ENCODE measurements around the gene AKT3. TPM values are rescaled to one million over a fixed set of nuclear protein-coding genes. Genes with fewer than 3 reads are reported as not detected.

Gene AKT3
- total RNA-seq, 1 donor from 2014 or later, result 35.3 TPM

DNA sequence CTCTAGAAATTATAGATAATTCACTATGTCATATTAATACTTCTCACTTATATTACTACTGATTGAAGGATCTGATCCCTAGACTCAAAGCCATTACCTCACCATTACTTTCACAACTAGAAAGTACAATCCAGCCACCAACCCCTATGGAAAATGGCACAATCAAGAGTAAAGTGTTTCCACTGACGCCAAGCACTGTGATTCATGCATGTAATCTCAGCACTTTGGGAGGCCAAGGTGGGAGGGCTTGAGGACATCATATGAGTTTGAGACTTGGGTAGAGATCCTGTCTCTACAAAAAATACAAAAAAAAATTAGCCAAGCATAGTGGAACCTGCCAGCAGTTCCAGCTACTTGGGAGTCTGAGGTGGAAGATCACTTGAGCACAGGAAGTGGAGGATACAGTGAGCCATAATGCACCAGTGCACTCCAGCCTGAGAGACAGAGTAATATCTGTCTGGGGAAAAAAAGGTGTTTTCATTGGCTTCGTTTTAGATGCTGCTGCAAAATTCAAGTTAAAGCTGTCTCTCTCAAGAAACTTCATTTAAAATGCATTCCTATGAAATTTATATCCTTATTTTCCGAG, 126.5 kb downstream of the AKT3 start:
- no peak overlapping the region for H3K27ac Mint-ChIP-seq
- no peak overlapping the region for H3K4me3 Mint-ChIP-seq (ENCODE audit: low read depth)
- H3K36me3 Mint-ChIP-seq (ENCODE audit: low read depth), result no peaks in the 10 kb centered on the region
- no peaks in the 10 kb centered on the region for H3K9me3 Mint-ChIP-seq
- no peaks in the 10 kb centered on the region for H3K27me3 Mint-ChIP-seq (ENCODE audit: low read depth)
- DNase-seq (ENCODE audit: low spot score), result no peak
- intact Hi-C loops (cut with micrococcal nuclease), result no loop called here
- H3K4me1 Mint-ChIP-seq (ENCODE audit: low read depth), result peaks cover 22% of the 10 kb centered on the region

DNA sequence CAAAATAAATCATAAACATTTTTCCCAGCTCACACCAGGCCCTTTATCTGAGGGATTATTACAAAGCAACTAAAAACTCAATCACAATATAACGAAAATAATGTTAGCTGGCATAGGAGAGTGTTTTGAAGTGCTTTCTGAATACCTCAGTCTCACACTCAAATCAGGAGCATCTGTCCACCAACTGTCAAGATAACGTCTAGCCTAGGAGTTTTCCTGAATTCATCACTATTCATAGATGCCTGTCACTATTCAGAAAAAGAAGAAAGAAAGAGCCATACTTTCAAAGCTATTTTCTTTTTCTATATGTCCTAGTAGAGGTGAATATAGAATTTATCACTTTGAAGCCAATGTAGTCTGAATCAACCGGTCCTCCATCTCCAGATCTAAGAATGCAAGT, 127.0 kb downstream of the AKT3 start:
- Mint-ChIP-seq H3K4me1 (ENCODE audit: low read depth) (peaks cover 19% of the 10 kb centered on the region), H3K36me3 (ENCODE audit: low read depth) (no peaks in the 10 kb centered on the region), H3K4me3 (ENCODE audit: low read depth) (no peak overlapping the region), H3K9me3 (no peaks in the 10 kb centered on the region), H3K27me3 (ENCODE audit: low read depth) (no peaks in the 10 kb centered on the region), H3K27ac (no peak overlapping the region)
- no peak for DNase-seq (ENCODE audit: low spot score)
- intact Hi-C loops (cut with micrococcal nuclease), result no loop called here

DNA sequence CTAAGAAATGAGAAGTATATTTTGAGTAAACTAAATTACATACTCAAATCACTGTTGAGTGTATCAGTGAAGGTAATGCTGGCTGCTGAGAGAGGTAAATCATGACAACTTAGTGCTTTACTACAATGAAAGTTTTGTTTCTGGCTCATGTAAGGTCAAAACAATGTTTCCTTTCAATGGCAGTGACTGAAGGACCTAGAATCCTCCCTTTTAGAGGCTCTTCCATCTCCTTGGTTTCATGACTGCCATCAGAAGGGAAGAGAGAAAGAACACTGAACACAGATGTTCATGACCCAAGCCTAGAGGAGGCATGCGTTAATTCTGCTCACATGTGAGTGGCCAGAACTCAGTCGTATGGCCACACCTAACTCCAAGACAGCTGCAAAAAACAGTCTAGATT, 130.6 kb downstream of the AKT3 start:
- Mint-ChIP-seq H3K9me3 (no peaks in the 10 kb centered on the region), H3K27ac (no peak overlapping the region), H3K36me3 (ENCODE audit: low read depth) (no peaks in the 10 kb centered on the region), H3K4me1 (ENCODE audit: low read depth) (peaks cover 8% of the 10 kb centered on the region), H3K27me3 (ENCODE audit: low read depth) (no peaks in the 10 kb centered on the region), H3K4me3 (ENCODE audit: low read depth) (no peak overlapping the region)
- DNase-seq (ENCODE audit: low spot score), result no peak
- intact Hi-C loops (cut with micrococcal nuclease), result no loop called here

DNA sequence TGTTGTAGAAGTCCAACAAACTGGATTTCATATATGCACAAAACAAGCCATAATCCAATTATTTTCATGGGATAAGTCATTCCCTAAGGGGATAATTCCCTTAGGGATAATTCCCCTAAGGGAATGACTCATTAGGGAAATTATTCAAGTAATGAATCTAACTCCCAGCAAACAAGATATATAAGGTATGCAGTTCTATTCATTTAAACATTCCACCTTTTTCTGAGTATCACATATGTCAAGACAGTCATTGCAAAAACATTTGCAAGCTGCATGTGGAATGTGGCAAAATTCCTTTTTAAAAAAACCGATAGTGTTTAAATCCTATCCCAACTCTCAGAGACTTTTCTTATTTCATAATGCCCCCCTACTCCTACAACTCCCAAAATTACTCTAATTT, 131.2 kb downstream of the AKT3 start:
- H3K4me3 Mint-ChIP-seq (ENCODE audit: low read depth), result no peak overlapping the region
- DNase-seq (ENCODE audit: low spot score), result no peak
- no peaks in the 10 kb centered on the region for H3K36me3 Mint-ChIP-seq (ENCODE audit: low read depth)
- H3K27ac Mint-ChIP-seq, result no peak overlapping the region
- H3K9me3 Mint-ChIP-seq, result no peaks in the 10 kb centered on the region
- intact Hi-C loops (cut with micrococcal nuclease), result no loop called here
- H3K27me3 Mint-ChIP-seq (ENCODE audit: low read depth), result no peaks in the 10 kb centered on the region
- H3K4me1 Mint-ChIP-seq (ENCODE audit: low read depth), result peaks cover 8% of the 10 kb centered on the region

DNA sequence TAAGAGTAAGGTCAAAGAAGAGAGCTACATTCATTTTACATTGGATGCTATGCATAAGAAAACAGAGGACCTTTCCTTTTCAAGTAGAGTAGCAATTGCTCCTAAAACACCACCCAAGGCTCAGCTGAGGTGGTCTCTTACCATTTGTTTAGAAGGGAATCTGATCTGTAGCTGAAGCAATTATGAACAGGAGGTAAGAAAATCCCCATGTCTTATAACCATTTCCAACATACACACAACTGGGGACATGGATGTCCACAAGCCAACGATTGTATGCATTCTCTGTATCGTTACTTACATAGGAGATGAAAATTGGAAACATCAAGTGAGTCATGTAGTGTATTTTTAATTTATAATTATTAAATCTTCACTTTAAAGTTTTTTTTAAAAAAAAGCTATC, 132.0 kb downstream of the AKT3 start:
- no peak for DNase-seq (ENCODE audit: low spot score)
- H3K4me1 Mint-ChIP-seq (ENCODE audit: low read depth), result peaks cover 3% of the 10 kb centered on the region
- H3K4me3 Mint-ChIP-seq (ENCODE audit: low read depth), result no peak overlapping the region
- H3K27me3 Mint-ChIP-seq (ENCODE audit: low read depth), result no peaks in the 10 kb centered on the region
- intact Hi-C loops (cut with micrococcal nuclease), result no loop called here
- no peaks in the 10 kb centered on the region for H3K9me3 Mint-ChIP-seq
- no peak overlapping the region for H3K27ac Mint-ChIP-seq
- H3K36me3 Mint-ChIP-seq (ENCODE audit: low read depth), result no peaks in the 10 kb centered on the region

DNA sequence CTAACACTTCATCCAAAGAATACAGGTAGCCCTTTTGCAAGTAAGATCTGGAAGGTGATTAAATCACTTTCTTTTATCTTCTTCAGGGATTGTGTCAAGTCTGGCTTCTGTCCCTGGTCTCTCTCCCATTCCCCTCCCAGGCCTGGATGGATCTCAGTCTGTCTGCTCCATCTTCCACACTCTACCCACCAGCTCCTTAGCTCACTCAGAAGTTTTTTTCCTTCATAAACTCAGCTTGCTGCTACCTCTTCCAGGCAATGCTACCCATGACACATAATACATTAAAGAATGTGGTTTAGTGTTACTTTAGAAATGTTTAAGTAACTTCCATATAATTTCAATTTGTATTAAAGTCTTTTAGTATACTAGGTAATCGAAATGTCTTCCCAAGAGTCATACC, 133.1 kb downstream of the AKT3 start:
- Mint-ChIP-seq H3K9me3 (no peaks in the 10 kb centered on the region), H3K4me1 (ENCODE audit: low read depth) (peaks cover 2% of the 10 kb centered on the region), H3K27me3 (ENCODE audit: low read depth) (no peaks in the 10 kb centered on the region), H3K4me3 (ENCODE audit: low read depth) (no peak overlapping the region), H3K36me3 (ENCODE audit: low read depth) (no peaks in the 10 kb centered on the region), H3K27ac (no peak overlapping the region)
- intact Hi-C loops (cut with micrococcal nuclease), result no loop called here
- no peak for DNase-seq (ENCODE audit: low spot score)

DNA sequence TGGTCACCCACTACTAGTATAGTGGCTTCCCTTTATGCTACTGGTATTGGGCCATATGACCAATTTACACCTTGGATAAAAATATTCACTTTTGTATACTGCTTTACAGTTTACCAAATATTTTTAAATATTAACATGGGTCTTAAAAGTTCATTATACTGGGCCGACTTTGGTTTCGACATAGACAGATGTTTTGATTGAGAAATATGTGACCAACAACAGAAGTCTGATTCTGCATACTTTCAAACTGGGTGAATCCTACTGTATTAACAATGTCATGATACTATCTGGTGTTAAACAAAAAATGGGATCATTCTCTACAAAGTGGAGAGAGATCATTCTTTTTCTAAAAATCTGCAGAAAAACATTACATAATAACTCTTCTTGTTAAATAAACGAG, 134.8 kb downstream of the AKT3 start:
- no peaks in the 10 kb centered on the region for H3K36me3 Mint-ChIP-seq (ENCODE audit: low read depth)
- H3K4me3 Mint-ChIP-seq (ENCODE audit: low read depth), result no peak overlapping the region
- H3K27ac Mint-ChIP-seq, result no peak overlapping the region
- DNase-seq (ENCODE audit: low spot score), result no peak
- intact Hi-C loops (cut with micrococcal nuclease), result no loop called here
- H3K4me1 Mint-ChIP-seq (ENCODE audit: low read depth), result peaks cover 7% of the 10 kb centered on the region
- H3K9me3 Mint-ChIP-seq, result no peaks in the 10 kb centered on the region
- H3K27me3 Mint-ChIP-seq (ENCODE audit: low read depth), result no peaks in the 10 kb centered on the region

DNA sequence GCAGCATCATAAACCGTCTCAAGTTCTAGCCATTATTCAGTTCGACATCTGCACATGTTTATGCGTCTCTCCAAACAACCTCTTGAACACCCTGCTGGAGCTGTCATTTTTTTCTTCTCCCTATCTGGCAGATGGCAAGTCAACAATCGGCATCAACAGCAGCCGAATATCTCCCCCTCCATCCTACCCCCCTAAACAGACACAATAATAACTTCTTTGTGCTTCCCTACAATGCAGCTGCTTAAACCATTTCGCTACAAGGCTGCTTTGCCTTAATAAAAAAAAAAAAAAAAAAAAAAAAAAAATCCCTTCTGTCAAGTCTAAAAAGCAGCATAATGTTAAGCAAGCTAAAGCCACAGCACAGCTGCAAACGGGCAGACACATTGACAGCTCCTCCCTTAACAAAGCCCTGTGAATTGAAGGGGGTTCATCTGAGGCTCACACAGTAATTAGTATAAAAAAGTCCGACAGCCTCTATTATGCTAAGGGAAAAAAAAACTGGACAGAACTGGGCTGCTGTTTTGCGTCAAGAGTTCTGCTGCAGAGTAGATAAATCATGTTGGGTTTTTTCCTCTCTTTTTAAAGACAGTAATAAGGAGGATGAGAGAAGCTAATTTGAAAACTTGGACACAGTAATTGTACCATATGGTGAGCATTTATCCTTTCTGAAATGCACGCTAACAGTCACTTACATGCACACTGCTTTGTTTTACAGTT, 136.4 kb downstream of the AKT3 start:
- H3K9me3 Mint-ChIP-seq, result no peaks in the 10 kb centered on the region
- H3K27me3 Mint-ChIP-seq (ENCODE audit: low read depth), result no peaks in the 10 kb centered on the region
- no peaks in the 10 kb centered on the region for H3K36me3 Mint-ChIP-seq (ENCODE audit: low read depth)
- H3K4me3 Mint-ChIP-seq (ENCODE audit: low read depth), result no peak overlapping the region
- intact Hi-C loops (cut with micrococcal nuclease), result no loop called here
- peaks cover 8% of the 10 kb centered on the region for H3K4me1 Mint-ChIP-seq (ENCODE audit: low read depth)
- no peak for DNase-seq (ENCODE audit: low spot score)
- H3K27ac Mint-ChIP-seq, result no peak overlapping the region

DNA sequence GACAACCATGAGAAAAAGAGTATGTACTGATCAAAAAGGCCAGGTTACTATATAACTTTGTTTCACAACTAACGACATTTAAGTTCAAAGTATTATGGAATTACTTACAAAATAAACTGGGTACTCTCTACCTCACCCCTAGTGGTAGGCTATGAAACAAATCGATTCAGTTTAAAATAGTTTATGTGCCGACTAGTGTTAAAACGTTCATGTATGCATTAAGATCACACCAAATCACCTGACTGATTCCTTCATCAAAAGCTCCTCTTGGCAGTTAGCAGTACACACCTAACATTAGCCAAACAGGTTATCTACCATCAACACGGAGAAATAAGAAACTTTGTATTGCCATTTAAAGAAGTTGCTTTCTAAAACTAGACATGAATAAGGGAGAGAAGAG, 137.1 kb downstream of the AKT3 start:
- H3K27me3 Mint-ChIP-seq (ENCODE audit: low read depth), result no peaks in the 10 kb centered on the region
- no peak overlapping the region for H3K27ac Mint-ChIP-seq
- peaks cover 8% of the 10 kb centered on the region for H3K4me1 Mint-ChIP-seq (ENCODE audit: low read depth)
- H3K36me3 Mint-ChIP-seq (ENCODE audit: low read depth), result no peaks in the 10 kb centered on the region
- DNase-seq (ENCODE audit: low spot score), result no peak
- intact Hi-C loops (cut with micrococcal nuclease), result no loop called here
- no peak overlapping the region for H3K4me3 Mint-ChIP-seq (ENCODE audit: low read depth)
- H3K9me3 Mint-ChIP-seq, result no peaks in the 10 kb centered on the region

DNA sequence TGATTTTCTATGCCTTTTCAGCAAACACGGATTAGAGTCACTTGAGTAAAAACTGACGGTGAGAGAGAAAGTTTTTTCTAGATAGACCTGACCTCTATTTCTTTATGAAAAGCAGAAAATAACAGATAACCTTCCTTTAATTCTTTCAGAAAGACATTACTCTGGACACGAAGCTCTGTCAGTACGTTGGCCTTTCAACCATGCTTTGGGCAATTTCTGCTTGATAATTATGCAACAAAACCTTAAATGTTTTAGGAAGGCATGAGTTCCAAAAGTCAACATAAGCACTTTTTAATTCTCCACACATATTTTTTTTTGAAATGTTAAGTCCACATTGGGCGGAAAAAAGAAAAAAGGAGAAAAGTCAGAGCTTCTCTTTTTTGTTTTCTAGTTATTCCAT, 137.8 kb downstream of the AKT3 start:
- no peaks in the 10 kb centered on the region for H3K9me3 Mint-ChIP-seq
- H3K27me3 Mint-ChIP-seq (ENCODE audit: low read depth), result no peaks in the 10 kb centered on the region
- H3K27ac Mint-ChIP-seq, result no peak overlapping the region
- no peak overlapping the region for H3K4me3 Mint-ChIP-seq (ENCODE audit: low read depth)
- intact Hi-C loops (cut with micrococcal nuclease), result no loop called here
- DNase-seq (ENCODE audit: low spot score), result no peak
- no peaks in the 10 kb centered on the region for H3K36me3 Mint-ChIP-seq (ENCODE audit: low read depth)
- peaks cover 8% of the 10 kb centered on the region for H3K4me1 Mint-ChIP-seq (ENCODE audit: low read depth)

DNA sequence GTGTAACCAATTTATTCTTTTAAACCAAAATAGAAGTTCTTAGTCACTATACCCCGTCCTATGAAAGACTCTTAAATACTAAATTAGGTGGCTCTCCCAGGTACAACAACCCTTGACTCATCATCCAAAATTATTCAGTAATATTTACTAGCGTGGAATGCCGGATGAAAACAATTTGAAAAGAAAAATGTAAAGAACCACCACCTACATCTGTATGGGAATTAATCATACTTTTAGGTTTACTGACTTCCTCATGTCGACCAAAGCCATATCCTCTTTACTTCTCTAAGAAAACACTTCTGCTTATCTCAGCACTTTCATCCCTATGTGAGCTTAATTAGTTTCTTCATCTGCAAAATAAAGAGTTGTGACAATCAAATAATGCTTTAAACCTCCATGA, 139.6 kb downstream of the AKT3 start:
- no peak for DNase-seq (ENCODE audit: low spot score)
- Mint-ChIP-seq H3K9me3 (no peaks in the 10 kb centered on the region), H3K4me1 (ENCODE audit: low read depth) (peaks cover 8% of the 10 kb centered on the region), H3K4me3 (ENCODE audit: low read depth) (no peak overlapping the region), H3K36me3 (ENCODE audit: low read depth) (no peaks in the 10 kb centered on the region), H3K27ac (no peak overlapping the region), H3K27me3 (ENCODE audit: low read depth) (no peaks in the 10 kb centered on the region)
- intact Hi-C loops (cut with micrococcal nuclease), result no loop called here

DNA sequence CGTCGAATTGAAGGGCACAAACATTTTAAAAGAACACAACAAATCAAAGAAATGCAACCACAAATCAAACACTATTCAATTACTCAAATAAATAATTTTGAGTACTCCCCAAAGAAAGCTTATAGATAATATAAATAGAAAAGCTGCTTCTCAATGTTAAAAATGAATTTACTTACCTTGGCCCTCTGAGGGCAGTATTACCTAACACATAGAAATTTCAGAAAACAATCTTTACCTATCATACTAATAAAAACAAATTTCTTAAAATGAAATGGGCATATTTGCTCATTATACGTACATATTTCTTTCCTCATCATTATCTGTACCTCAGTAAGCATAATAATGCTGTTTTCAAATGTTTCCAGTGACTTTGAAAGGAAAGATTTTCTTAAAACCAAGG, 141.8 kb downstream of the AKT3 start:
- intact Hi-C loops (cut with micrococcal nuclease), result no loop called here
- Mint-ChIP-seq H3K9me3 (no peaks in the 10 kb centered on the region), H3K27me3 (ENCODE audit: low read depth) (no peaks in the 10 kb centered on the region), H3K4me3 (ENCODE audit: low read depth) (no peak overlapping the region), H3K4me1 (ENCODE audit: low read depth) (peaks cover 8% of the 10 kb centered on the region), H3K36me3 (ENCODE audit: low read depth) (no peaks in the 10 kb centered on the region), H3K27ac (no peak overlapping the region)
- no peak for DNase-seq (ENCODE audit: low spot score)

DNA sequence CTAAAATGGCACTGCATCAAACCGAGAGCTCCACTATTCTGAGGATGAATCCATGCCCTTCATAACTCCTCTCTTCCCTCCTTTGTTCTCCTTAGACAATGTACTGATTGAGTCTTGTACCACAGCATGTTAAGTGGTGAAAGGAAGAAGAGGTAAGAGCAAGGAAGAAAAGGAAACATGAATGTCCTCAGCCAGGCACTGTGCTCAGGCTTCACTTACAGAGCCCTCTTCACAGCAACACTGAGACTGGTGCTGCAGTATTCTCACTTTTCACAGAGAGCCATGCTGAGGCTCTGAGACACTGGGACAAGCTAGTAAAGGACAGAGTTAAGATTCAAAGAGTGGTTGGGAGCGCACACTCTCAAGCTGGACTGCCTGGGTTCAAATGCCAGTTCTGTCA, 143.5 kb downstream of the AKT3 start:
- DNase-seq (ENCODE audit: low spot score), result no peak
- intact Hi-C loops (cut with micrococcal nuclease), result no loop called here
- Mint-ChIP-seq H3K27ac (no peak overlapping the region), H3K4me3 (ENCODE audit: low read depth) (no peak overlapping the region), H3K27me3 (ENCODE audit: low read depth) (no peaks in the 10 kb centered on the region), H3K36me3 (ENCODE audit: low read depth) (no peaks in the 10 kb centered on the region), H3K9me3 (no peaks in the 10 kb centered on the region), H3K4me1 (ENCODE audit: low read depth) (peaks cover 6% of the 10 kb centered on the region)

DNA sequence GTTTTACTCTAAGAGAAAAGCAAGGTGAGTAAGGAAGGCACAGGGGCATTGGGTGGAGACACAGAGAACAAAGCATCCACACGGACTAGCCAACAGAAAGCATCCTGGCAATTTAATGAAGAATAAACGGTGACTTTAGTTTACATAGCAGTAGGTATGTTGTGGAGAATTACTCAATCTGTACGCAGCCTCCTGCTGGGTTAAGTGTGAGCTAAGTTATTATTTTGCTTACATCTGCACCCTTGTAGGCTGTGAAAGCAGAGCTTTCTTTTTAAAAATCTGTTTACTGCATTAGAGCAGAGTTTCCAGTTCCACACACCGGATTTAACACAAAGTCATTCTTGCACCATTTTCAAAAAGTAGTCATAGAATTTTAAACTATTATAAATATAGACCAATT, 144.5 kb downstream of the AKT3 start:
- Mint-ChIP-seq H3K36me3 (ENCODE audit: low read depth) (no peaks in the 10 kb centered on the region), H3K4me1 (ENCODE audit: low read depth) (peaks cover 4% of the 10 kb centered on the region)

More for the DNA sequence above, 144.5 kb downstream of the AKT3 start:
- no peaks in the 10 kb centered on the region for H3K27me3 Mint-ChIP-seq (ENCODE audit: low read depth)
- no peak overlapping the region for H3K4me3 Mint-ChIP-seq (ENCODE audit: low read depth)
- H3K9me3 Mint-ChIP-seq, result no peaks in the 10 kb centered on the region
- intact Hi-C loops (cut with micrococcal nuclease), result no loop called here
- H3K27ac Mint-ChIP-seq, result no peak overlapping the region
- no peak for DNase-seq (ENCODE audit: low spot score)
